Endodermal cell (in vitro differentiated cells): ENCODE measurements around the gene B4GALT1. TPM values are rescaled to one million over a fixed set of nuclear protein-coding genes. Genes with fewer than 3 reads are reported as not detected.

Experiments used
- DNase-seq: peaks from one replicate; pipeline ENCODE4 v3.0.0-alpha.2; 2017
- H3K27ac ChIP-seq: 2 replicates; pipeline ENCODE4 v1.5.1; 2013; ENCODE audit warnings: mild to moderate bottlenecking, low read depth, low read length, moderate library complexity
- H3K27me3 ChIP-seq: 2 replicates; pipeline ENCODE4 v1.6.1; 2013; ENCODE audit warnings: mild to moderate bottlenecking, low read length, moderate library complexity; ENCODE audit not compliant: insufficient read depth, control insufficient read depth, poor library complexity, severe bottlenecking
- H3K36me3 ChIP-seq: 2 replicates; pipeline ENCODE4 v1.7.0; 2013; ENCODE audit warnings: mild to moderate bottlenecking, low read length, moderate library complexity; ENCODE audit not compliant: control insufficient read depth, insufficient read depth
- H3K4me1 ChIP-seq: one replicate; pipeline ENCODE4 v1.7.0; 2013; ENCODE audit warnings: low read length; ENCODE audit not compliant: control insufficient read depth, insufficient read depth
- H3K4me3 ChIP-seq: 2 replicates; pipeline ENCODE4 v1.5.1; 2013; ENCODE audit warnings: mild to moderate bottlenecking, low read length, moderate library complexity
- H3K9ac ChIP-seq: 2 replicates; pipeline ENCODE4 v1.6.1; 2013; ENCODE audit warnings: mild to moderate bottlenecking, low read length, moderate library complexity; ENCODE audit not compliant: poor library complexity, severe bottlenecking; ENCODE audit errors: extremely low read depth
- H3K9me3 ChIP-seq: 2 replicates; pipeline ENCODE4 v1.6.1; 2013; ENCODE audit warnings: mild to moderate bottlenecking, low read length, moderate library complexity; ENCODE audit not compliant: control insufficient read depth
- H3K27ac Mint-ChIP-seq: 2 replicates; pipeline ENCODE4 v1.8.0; 2020; ENCODE audit warnings: mixed read lengths
- H3K27me3 Mint-ChIP-seq: 2 replicates; pipeline ENCODE4 v1.8.0; 2021; ENCODE audit warnings: mild to moderate bottlenecking, mixed read lengths; ENCODE audit not compliant: insufficient read depth
- H3K36me3 Mint-ChIP-seq: 2 replicates; pipeline ENCODE4 v1.8.0; 2020; ENCODE audit warnings: low read depth, mixed read lengths
- H3K4me1 Mint-ChIP-seq: 2 replicates; pipeline ENCODE4 v1.8.0; 2020; ENCODE audit warnings: mixed read lengths
- H3K4me3 Mint-ChIP-seq: 2 replicates; pipeline ENCODE4 v1.8.0; 2020; ENCODE audit warnings: mild to moderate bottlenecking, moderate library complexity, mixed read lengths
- H3K9me3 Mint-ChIP-seq: 2 replicates; pipeline ENCODE4 v1.8.0; 2020; ENCODE audit warnings: mild to moderate bottlenecking, mixed read lengths
- WGBS, 2 experiments: methylation state at CpG; one replicate each; pipeline versions ENCODE4 v1.1.5 to v1.1.7; 2013; ENCODE audit warnings: missing lambda C conversion rate in 2 of 2, mixed read lengths in 1 of 2; ENCODE audit not compliant: insufficient coverage in 1 of 2, insufficient read length in 1 of 2; 5-methylcytosine and 5-hydroxymethylcytosine counted together
- total RNA-seq, 2 donors: library from RNA; stranded (reverse); fragmentation: NEBNext Ultra II Directional in 1 of 2; extraction: Animal tissue kit (Norgen Biotek cat#: 25700) in 1 of 2; gene quantifications; 2 replicates in 1 of 2; 3 replicates in 1 of 2; pipeline ENCODE4 v1.2.1, GENCODE V29; 2021
- TF ChIP-seq, protein P1 (sequence below): fragments of 200-600 bp; sonication (generic); conservative IDR thresholded peaks from 2 replicates; pipeline ENCODE4 v1.5.0; 2021; ENCODE audit warnings: antibody characterized with exemption, mild to moderate bottlenecking

Gene B4GALT1
- total RNA-seq, 2 donors from 2014 or later = 62.9 to 92.6 TPM

DNA sequence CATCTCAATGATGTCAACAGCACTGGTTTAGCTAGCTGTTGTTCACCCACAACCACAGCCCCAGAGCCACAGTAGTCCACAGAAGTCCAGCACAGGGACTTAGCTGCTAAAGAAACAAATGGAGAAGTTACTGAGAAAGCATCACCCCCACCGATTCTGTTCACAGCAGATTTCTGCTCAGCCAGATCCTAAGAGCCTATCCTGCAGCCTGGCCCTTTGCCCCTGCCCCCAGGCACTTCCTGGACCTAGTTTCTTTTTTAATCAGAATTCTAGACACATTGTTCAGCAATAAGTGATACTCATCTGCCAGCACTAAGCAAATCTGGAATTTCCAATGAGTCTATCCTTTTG, 7.4 kb downstream of the B4GALT1 start:
- peak overlapping the region; percentile 45 for H3K27ac Mint-ChIP-seq
- Histone ChIP-seq H3K27ac (peak overlapping the region; percentile 50), H3K9me3 (no peaks in the 10 kb centered on the region), H3K4me1 (peaks cover 38% of the 10 kb centered on the region), H3K36me3 (no peaks in the 10 kb centered on the region), H3K27me3 (no peaks in the 10 kb centered on the region), H3K9ac (no peak overlapping the region), H3K4me3 (no peak overlapping the region)
- no peaks in the 10 kb centered on the region for H3K9me3 Mint-ChIP-seq
- peaks cover 58% of the 10 kb centered on the region for H3K4me1 Mint-ChIP-seq
- TF ChIP-seq, protein P1, sequence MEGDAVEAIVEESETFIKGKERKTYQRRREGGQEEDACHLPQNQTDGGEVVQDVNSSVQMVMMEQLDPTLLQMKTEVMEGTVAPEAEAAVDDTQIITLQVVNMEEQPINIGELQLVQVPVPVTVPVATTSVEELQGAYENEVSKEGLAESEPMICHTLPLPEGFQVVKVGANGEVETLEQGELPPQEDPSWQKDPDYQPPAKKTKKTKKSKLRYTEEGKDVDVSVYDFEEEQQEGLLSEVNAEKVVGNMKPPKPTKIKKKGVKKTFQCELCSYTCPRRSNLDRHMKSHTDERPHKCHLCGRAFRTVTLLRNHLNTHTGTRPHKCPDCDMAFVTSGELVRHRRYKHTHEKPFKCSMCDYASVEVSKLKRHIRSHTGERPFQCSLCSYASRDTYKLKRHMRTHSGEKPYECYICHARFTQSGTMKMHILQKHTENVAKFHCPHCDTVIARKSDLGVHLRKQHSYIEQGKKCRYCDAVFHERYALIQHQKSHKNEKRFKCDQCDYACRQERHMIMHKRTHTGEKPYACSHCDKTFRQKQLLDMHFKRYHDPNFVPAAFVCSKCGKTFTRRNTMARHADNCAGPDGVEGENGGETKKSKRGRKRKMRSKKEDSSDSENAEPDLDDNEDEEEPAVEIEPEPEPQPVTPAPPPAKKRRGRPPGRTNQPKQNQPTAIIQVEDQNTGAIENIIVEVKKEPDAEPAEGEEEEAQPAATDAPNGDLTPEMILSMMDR = no peak
- WGBS, 2 experiments = 67 to 83% methylated on average over 1 of the region's 1 CpG
- H3K4me3 Mint-ChIP-seq = no peak overlapping the region
- H3K36me3 Mint-ChIP-seq = no peaks in the 10 kb centered on the region
- no peak for DNase-seq
- no peaks in the 10 kb centered on the region for H3K27me3 Mint-ChIP-seq

DNA sequence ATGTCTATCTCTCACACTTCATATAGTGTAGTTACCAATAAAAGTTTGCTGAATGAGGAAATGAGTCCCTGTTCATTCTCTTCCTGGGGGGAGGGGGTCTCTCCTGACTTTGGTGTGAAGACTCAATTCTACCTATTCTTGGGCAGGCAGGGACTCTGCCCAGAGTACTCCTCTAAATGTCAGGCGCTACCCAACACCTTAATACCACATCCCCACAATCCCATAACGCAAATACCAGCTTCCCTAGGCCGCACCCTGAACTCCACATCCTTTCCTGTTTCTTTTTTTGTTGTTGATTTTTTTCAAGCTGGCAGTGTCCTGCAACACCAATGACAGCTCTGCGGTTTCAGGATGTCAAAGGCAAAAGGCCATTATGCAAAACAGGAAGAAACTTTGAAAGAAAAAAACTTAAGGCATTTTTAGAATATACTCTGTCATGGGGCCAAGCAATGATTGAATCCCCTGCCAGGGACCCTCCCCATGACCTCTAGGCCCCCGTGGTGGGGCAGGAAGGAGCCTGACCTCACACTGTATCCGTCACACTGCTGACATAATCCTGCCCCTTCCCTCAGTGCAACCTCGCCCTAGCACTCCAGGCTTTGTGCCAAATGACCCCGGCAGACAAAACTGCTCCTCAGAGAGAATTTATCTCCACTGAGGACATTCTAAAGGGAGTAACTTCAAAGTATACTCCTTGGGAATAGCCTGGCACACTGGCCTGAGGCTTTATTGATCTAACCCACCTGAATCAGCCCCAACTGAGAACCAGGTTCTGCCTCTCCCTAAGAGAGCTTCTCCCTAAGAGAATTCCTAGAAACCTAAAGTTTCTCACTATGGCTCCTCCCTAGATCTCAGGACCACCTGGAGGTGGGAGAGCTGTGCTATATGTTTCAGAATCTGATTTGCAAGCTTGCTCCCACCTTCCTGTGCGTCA, 8.0 kb downstream of the B4GALT1 start:
- no peaks in the 10 kb centered on the region for H3K9me3 ChIP-seq
- H3K9ac ChIP-seq = no peak overlapping the region
- Mint-ChIP-seq H3K9me3 (no peaks in the 10 kb centered on the region), H3K27me3 (no peaks in the 10 kb centered on the region), H3K27ac (peak overlapping the region; percentile 45), H3K4me3 (no peak overlapping the region), H3K4me1 (peaks cover 52% of the 10 kb centered on the region), H3K36me3 (peaks cover 6% of the 10 kb centered on the region)
- H3K36me3 ChIP-seq = no peaks in the 10 kb centered on the region
- TF ChIP-seq, protein P1 = no peak
- H3K27me3 ChIP-seq = no peaks in the 10 kb centered on the region
- no peak overlapping the region for H3K4me3 ChIP-seq
- peaks cover 38% of the 10 kb centered on the region for H3K4me1 ChIP-seq
- WGBS, 2 experiments = 43 to 82% methylated on average over 2 to 9 of the region's 9 CpGs
- no peak for DNase-seq
- peak overlapping the region; percentile 50 for H3K27ac ChIP-seq

DNA sequence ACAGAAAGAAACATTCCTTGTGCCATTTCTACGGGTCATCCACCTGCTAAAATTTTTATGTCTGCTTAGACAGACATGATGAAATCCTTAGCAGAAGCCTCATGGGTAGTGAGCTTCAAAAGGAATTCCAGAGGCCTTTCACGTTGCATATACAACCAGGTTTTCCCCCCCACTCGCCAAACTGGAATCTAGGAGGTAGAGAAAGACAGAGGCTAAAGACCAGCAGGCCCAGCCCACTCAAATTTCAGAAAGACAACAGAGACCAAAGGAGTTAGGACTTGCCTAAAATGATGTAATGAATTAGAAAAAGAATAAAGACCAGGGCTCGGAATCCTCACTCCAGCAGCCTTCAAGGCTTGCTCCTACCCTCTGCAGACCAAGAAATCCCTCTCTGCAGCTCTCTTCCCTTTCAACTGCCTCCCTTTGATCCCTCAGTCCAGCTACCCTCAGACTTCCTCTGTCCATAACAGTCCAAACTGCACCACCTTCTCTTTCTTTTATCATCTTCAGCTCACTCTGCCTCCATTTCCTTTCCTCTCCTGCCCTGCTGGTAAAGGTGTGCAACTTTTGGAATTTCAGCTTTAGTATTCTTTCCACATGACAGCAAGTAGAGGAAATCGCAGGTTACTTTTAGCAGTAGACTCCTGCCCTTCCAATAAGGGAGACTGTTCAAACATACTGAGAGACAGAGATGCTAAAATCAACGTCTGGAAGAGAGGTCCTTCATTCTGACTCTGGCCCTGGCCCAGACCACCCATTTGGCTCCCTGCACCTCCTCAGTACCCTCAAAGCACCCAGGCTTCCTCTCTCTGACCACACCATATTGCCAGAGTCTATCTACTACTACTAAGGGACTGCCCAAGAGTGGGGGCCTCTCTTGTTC, 8.9 kb downstream of the B4GALT1 start:
- no peak for DNase-seq
- no peaks in the 10 kb centered on the region for H3K27me3 ChIP-seq
- no peaks in the 10 kb centered on the region for H3K9me3 ChIP-seq
- no peak overlapping the region for H3K4me3 ChIP-seq
- no peak overlapping the region for H3K9ac ChIP-seq
- peak overlapping the region; percentile 14 for H3K27ac ChIP-seq
- WGBS, 2 experiments = 79 to 84% methylated on average over 3 to 6 of the region's 6 CpGs
- Mint-ChIP-seq H3K27me3 (no peaks in the 10 kb centered on the region), H3K4me1 (peaks cover 47% of the 10 kb centered on the region), H3K4me3 (no peak overlapping the region), H3K36me3 (peaks cover 10% of the 10 kb centered on the region), H3K9me3 (peaks cover 4% of the 10 kb centered on the region), H3K27ac (peak overlapping the region; percentile 7)
- TF ChIP-seq, protein P1 = no peak
- no peaks in the 10 kb centered on the region for H3K36me3 ChIP-seq
- H3K4me1 ChIP-seq = peaks cover 30% of the 10 kb centered on the region
